ENCODE measurements around the gene PPIP5K2.
A peak's percentile ranks its signal among the peaks of the same experiment; 100 is the strongest.
"Not testable (repeated sequence)": the region's sequence is repeated elsewhere in the genome, so short reads cannot be mapped to it uniquely, and the experiment has no call there.

Gene PPIP5K2

GRCh38 chr5:103210952-103211351 is 90.9 kb downstream of the PPIP5K2 start:
- DNase-seq = no peak

- no peak for DNase-seq
Observed at GRCh38 chr5:103211576-103212561, 91.8 kb downstream of the PPIP5K2 start.

- DNase-seq = no peak
Observed at GRCh38 chr5:103216137-103216536, 96.0 kb downstream of the PPIP5K2 start.

- DNase-seq = no peak
Observed at GRCh38 chr5:103216697-103217096, 96.6 kb downstream of the PPIP5K2 start.

GRCh38 chr5:103217101-103217500 is 97.0 kb downstream of the PPIP5K2 start:
- no peak for DNase-seq

- no peak for DNase-seq
Observed at GRCh38 chr5:103218164-103218563, 98.1 kb downstream of the PPIP5K2 start.

GRCh38 chr5:103219074-103219473 is 99.0 kb downstream of the PPIP5K2 start:
- not testable (repeated sequence) for DNase-seq

- DNase-seq = no peak
Observed at GRCh38 chr5:103223031-103223955, 103.2 kb downstream of the PPIP5K2 start.

- peak; percentile 28 for DNase-seq
Observed at GRCh38 chr5:103224118-103224893, 104.2 kb downstream of the PPIP5K2 start.

- DNase-seq = no peak
Observed at GRCh38 chr5:103224894-103225246, 104.8 kb downstream of the PPIP5K2 start.

- DNase-seq = no peak
Observed at GRCh38 chr5:103228061-103228460, 108.0 kb downstream of the PPIP5K2 start.

- DNase-seq = no peak
Observed at GRCh38 chr5:103228588-103228987, 108.5 kb downstream of the PPIP5K2 start.

- DNase-seq = peak; percentile 17
Observed at GRCh38 chr5:103232393-103232999, 112.4 kb downstream of the PPIP5K2 start.

GRCh38 chr5:103234239-103234975 is 114.3 kb downstream of the PPIP5K2 start:
- no peak for DNase-seq

GRCh38 chr5:103235891-103236290 is 115.8 kb downstream of the PPIP5K2 start:
- DNase-seq = no peak

GRCh38 chr5:103237778-103238177 is 117.7 kb downstream of the PPIP5K2 start:
- DNase-seq = no peak

GRCh38 chr5:103243665-103244064 is 123.6 kb downstream of the PPIP5K2 start:
- no peak for DNase-seq

- DNase-seq = no peak
Observed at GRCh38 chr5:103244398-103244797, 124.3 kb downstream of the PPIP5K2 start.

GRCh38 chr5:103245761-103246160 is 125.7 kb downstream of the PPIP5K2 start:
- no peak for DNase-seq

GRCh38 chr5:103247118-103247517 is 127.0 kb downstream of the PPIP5K2 start:
- no peak for DNase-seq

GRCh38 chr5:103249068-103249467 is 129.0 kb downstream of the PPIP5K2 start:
- no peak for DNase-seq

- no peak for DNase-seq
Observed at GRCh38 chr5:103254921-103255320, 134.8 kb downstream of the PPIP5K2 start.
